SH-SY5Y (cell line): Measurements from ENCODE around the gene RNASE4.

Source experiments
- GATA2 ChIP-seq: IDR thresholded peaks from 2 replicates; pipeline ENCODE4 v1.6.1; 2011; ENCODE audit warnings: mild to moderate bottlenecking, low read depth, low read length
- GATA3 ChIP-seq: IDR thresholded peaks from 2 replicates; pipeline ENCODE4 v1.6.1; 2011; ENCODE audit warnings: low read depth, mild to moderate bottlenecking, low read length, moderate library complexity

Gene RNASE4

DNA sequence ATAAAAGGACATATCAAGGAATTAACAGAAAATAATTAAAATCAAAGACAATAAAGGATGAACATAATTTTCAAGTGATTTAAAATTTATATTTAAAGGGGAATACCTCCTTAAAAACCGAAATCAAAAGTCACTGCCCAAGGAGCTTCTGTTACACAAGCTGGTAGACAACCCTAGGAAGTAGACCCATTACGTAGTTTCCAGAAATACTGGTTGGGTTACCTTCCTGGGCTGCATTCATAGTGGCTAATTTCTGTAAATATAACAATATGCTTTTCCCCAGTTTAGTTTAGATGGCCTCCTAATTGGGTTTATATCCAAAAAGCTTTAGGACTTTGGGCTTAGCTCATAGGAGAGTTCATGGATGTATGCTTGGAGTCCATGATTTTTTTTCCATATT, 59.2 kb downstream of the RNASE4 start:
- TF ChIP-seq GATA3 = no peak
- no peak for TF ChIP-seq GATA2

DNA sequence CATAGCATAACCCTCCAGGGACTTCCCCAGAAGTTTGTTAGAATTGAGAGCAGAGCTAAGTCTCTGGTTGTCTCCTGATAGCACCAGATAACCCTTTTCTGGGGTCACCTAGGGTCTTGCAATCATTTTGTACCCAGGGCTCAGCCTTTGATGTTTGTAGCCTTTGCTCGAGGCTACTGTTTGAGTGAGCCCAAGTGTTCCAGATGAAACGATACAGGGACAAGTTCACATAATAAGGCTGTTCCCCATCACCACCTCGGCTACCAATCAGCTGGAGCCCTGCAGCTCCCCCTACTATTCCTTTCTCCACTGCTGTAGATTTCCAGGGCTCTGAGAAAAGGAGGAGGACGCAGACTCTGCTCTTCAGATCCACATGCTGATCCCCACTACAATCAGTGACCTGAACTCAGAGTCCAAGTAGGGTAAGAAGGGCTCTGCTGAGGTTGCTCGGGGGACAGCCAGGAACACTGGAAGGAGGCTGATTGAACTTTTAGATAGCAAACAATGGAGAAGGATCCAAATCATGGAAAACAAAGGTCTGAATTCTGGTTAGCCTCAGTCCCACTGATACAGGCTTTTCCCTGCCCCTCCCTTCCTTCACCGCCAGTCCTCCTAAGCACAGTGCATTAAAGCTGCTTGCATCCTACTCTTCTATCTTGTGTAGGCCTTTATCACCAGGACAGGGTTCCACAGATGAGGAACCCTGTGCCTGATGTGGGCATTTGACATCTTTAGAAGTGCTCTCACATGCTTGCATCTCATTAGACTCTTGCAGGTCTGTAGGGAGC, 61.4 kb downstream of the RNASE4 start, which contains the start of gene EDDM3A:
Gene EDDM3A (plus strand): TSS at position 317 of the 788 bp plus-strand sequence. CDS start 1,694 bp downstream, outside the sequence.
- TF ChIP-seq GATA2 (no peak), GATA3 (no peak)

- TF ChIP-seq GATA2 (no peak), GATA3 (no peak)
These were observed 62.2 kb downstream of the RNASE4 start for GRCh38 chr14:20746566-20746965.

GRCh38 chr14:20748439-20748838, 64.1 kb downstream of the RNASE4 start:
- no peak for TF ChIP-seq GATA2
- TF ChIP-seq GATA3 = no peak

- TF ChIP-seq GATA3 (no peak), GATA2 (no peak)
These were observed 65.8 kb downstream of the RNASE4 start for GRCh38 chr14:20750194-20750593.
